HG03469 (cell line): Measurements from ENCODE around the gene REEP6.
A peak's percentile ranks its signal among the peaks of the same experiment; 100 is the strongest.
"Not testable (repeated sequence)": the region's sequence is repeated elsewhere in the genome, so short reads cannot be mapped to it uniquely, and the experiment has no call there.

Source experiments
- ATAC-seq: cut with Tn5 transposase; IDR thresholded peaks from one replicate; pipeline ENCODE4 v1.9.1; 2021; ENCODE audit warnings: mild to moderate bottlenecking, moderate library complexity, moderate number of reproducible peaks; ENCODE audit not compliant: unreplicated experiment

The REEP6 gene

GRCh38 chr19:1488282-1488601, 2.7 kb upstream of the REEP6 start:
- ATAC-seq, result no peak

- ATAC-seq, result no peak
These were observed 1.3 kb upstream of the REEP6 start for GRCh38 chr19:1489463-1490310.

- peak; percentile 57 for ATAC-seq
These were observed 469 bp upstream of the REEP6 start, which contains the start of gene PCSK4 for GRCh38 chr19:1490311-1491113. Gene PCSK4, minus strand, starts transcription at chr19:1490350. Its CDS starts 4 bp downstream, at chr19:1490346.

- no peak for ATAC-seq
These were observed 829 bp downstream of the REEP6 start for GRCh38 chr19:1491849-1492170.

GRCh38 chr19:1492474-1493006, 1.6 kb downstream of the REEP6 start:
- ATAC-seq, result no peak

GRCh38 chr19:1494115-1494815, 3.3 kb downstream of the REEP6 start:
- no peak for ATAC-seq

- ATAC-seq, result no peak
These were observed 4.2 kb downstream of the REEP6 start for GRCh38 chr19:1495051-1495798.

GRCh38 chr19:1495799-1496713, 5.1 kb downstream of the REEP6 start:
- no peak for ATAC-seq

GRCh38 chr19:1496714-1497577, 6.0 kb downstream of the REEP6 start:
- no peak for ATAC-seq

GRCh38 chr19:1497578-1498235, 6.7 kb downstream of the REEP6 start:
- ATAC-seq, result no peak

- ATAC-seq, result not testable (repeated sequence)
These were observed 8.2 kb downstream of the REEP6 start for GRCh38 chr19:1499231-1499630.

GRCh38 chr19:1501200-1501595, 10.2 kb downstream of the REEP6 start:
- ATAC-seq, result no peak

GRCh38 chr19:1502433-1503088, 11.6 kb downstream of the REEP6 start:
- no peak for ATAC-seq

GRCh38 chr19:1503089-1503924, 12.3 kb downstream of the REEP6 start:
- no peak for ATAC-seq

GRCh38 chr19:1503925-1504773, 13.2 kb downstream of the REEP6 start:
- no peak for ATAC-seq

- ATAC-seq, result no peak
These were observed 14.0 kb downstream of the REEP6 start for GRCh38 chr19:1505012-1505411.
